Measurements from ENCODE around the gene MAK.

- TF ChIP-seq CTCF (conservative IDR thresholded peaks at IDR 0.05; ENCODE audit: low read depth, low read length) = no peak
- no peak for TF ChIP-seq EZH2 (IDR thresholded peaks at IDR 0.05; ENCODE audit: borderline replicate concordance, low read depth, low read length, poor library complexity, severe bottlenecking)
These were observed 525 bp upstream of the MAK start for GRCh38 chr6:10838794-10839333.

Measured in A673 (cell line).